Endodermal cell (in vitro differentiated cells): Measurements from ENCODE around the gene KRT7. TPM values are rescaled to one million over a fixed set of nuclear protein-coding genes. Genes with fewer than 3 reads are reported as not detected.

ENCODE experiments used
- DNase-seq: peaks from one replicate; pipeline ENCODE4 v3.0.0-alpha.2; 2017
- H3K27ac ChIP-seq: 2 replicates; pipeline ENCODE4 v1.5.1; 2013; ENCODE audit warnings: mild to moderate bottlenecking, low read depth, low read length, moderate library complexity
- H3K27me3 ChIP-seq: 2 replicates; pipeline ENCODE4 v1.6.1; 2013; ENCODE audit warnings: mild to moderate bottlenecking, low read length, moderate library complexity; ENCODE audit not compliant: insufficient read depth, control insufficient read depth, poor library complexity, severe bottlenecking
- H3K36me3 ChIP-seq: 2 replicates; pipeline ENCODE4 v1.7.0; 2013; ENCODE audit warnings: mild to moderate bottlenecking, low read length, moderate library complexity; ENCODE audit not compliant: control insufficient read depth, insufficient read depth
- H3K4me1 ChIP-seq: one replicate; pipeline ENCODE4 v1.7.0; 2013; ENCODE audit warnings: low read length; ENCODE audit not compliant: control insufficient read depth, insufficient read depth
- H3K4me3 ChIP-seq: 2 replicates; pipeline ENCODE4 v1.5.1; 2013; ENCODE audit warnings: mild to moderate bottlenecking, low read length, moderate library complexity
- H3K9ac ChIP-seq: 2 replicates; pipeline ENCODE4 v1.6.1; 2013; ENCODE audit warnings: mild to moderate bottlenecking, low read length, moderate library complexity; ENCODE audit not compliant: poor library complexity, severe bottlenecking; ENCODE audit errors: extremely low read depth
- H3K9me3 ChIP-seq: 2 replicates; pipeline ENCODE4 v1.6.1; 2013; ENCODE audit warnings: mild to moderate bottlenecking, low read length, moderate library complexity; ENCODE audit not compliant: control insufficient read depth
- H3K27ac Mint-ChIP-seq: 2 replicates; pipeline ENCODE4 v1.8.0; 2020; ENCODE audit warnings: mixed read lengths
- H3K27me3 Mint-ChIP-seq: 2 replicates; pipeline ENCODE4 v1.8.0; 2021; ENCODE audit warnings: mild to moderate bottlenecking, mixed read lengths; ENCODE audit not compliant: insufficient read depth
- H3K36me3 Mint-ChIP-seq: 2 replicates; pipeline ENCODE4 v1.8.0; 2020; ENCODE audit warnings: low read depth, mixed read lengths
- H3K4me1 Mint-ChIP-seq: 2 replicates; pipeline ENCODE4 v1.8.0; 2020; ENCODE audit warnings: mixed read lengths
- H3K4me3 Mint-ChIP-seq: 2 replicates; pipeline ENCODE4 v1.8.0; 2020; ENCODE audit warnings: mild to moderate bottlenecking, moderate library complexity, mixed read lengths
- H3K9me3 Mint-ChIP-seq: 2 replicates; pipeline ENCODE4 v1.8.0; 2020; ENCODE audit warnings: mild to moderate bottlenecking, mixed read lengths
- CTCF ChIP-seq: fragments of 200-600 bp; sonication (generic); conservative IDR thresholded peaks from 2 replicates; pipeline ENCODE4 v1.5.0; 2021; ENCODE audit warnings: antibody characterized with exemption, mild to moderate bottlenecking
- WGBS, 2 experiments: methylation state at CpG; one replicate each; pipeline versions ENCODE4 v1.1.5 to v1.1.7; 2013; ENCODE audit warnings: missing lambda C conversion rate in 2 of 2, mixed read lengths in 1 of 2; ENCODE audit not compliant: insufficient coverage in 1 of 2, insufficient read length in 1 of 2; 5-methylcytosine and 5-hydroxymethylcytosine counted together
- total RNA-seq, 2 donors: library from RNA; stranded (reverse); fragmentation: NEBNext Ultra II Directional in 1 of 2; extraction: Animal tissue kit (Norgen Biotek cat#: 25700) in 1 of 2; gene quantifications; 2 replicates in 1 of 2; 3 replicates in 1 of 2; pipeline ENCODE4 v1.2.1, GENCODE V29; 2021

The KRT7 gene
- total RNA-seq, 2 donors from 2014 or later = 1.5 TPM; not detected in 1

- H3K4me1 ChIP-seq = no peaks in the 10 kb centered on the region
- TF ChIP-seq CTCF = no peak
- peaks cover 50% of the 10 kb centered on the region for H3K27me3 Mint-ChIP-seq
- DNase-seq = peak; percentile 41
- H3K9me3 Mint-ChIP-seq = no peaks in the 10 kb centered on the region
- peaks cover 31% of the 10 kb centered on the region for H3K27me3 ChIP-seq
- no peak overlapping the region for H3K4me3 Mint-ChIP-seq
- no peaks in the 10 kb centered on the region for H3K36me3 Mint-ChIP-seq
- no peak overlapping the region for H3K4me3 ChIP-seq
- H3K4me1 Mint-ChIP-seq = peaks cover 5% of the 10 kb centered on the region
- no peak overlapping the region for H3K27ac ChIP-seq
- 80 to 87% methylated on average over 2 to 9 of the region's 9 CpGs for WGBS, 2 experiments
- H3K9ac ChIP-seq = no peak overlapping the region
- no peak overlapping the region for H3K27ac Mint-ChIP-seq
- no peaks in the 10 kb centered on the region for H3K36me3 ChIP-seq
- no peaks in the 10 kb centered on the region for H3K9me3 ChIP-seq
Measured at GRCh38 chr12:52277486-52278245, 44.6 kb downstream of the KRT7 start.

- DNase-seq = peak; percentile 97
- no peak overlapping the region for H3K9ac ChIP-seq
- H3K27me3 Mint-ChIP-seq = peaks cover 50% of the 10 kb centered on the region
Measured at GRCh38 chr12:52278575-52279421, 45.8 kb downstream of the KRT7 start.

More at GRCh38 chr12:52278575-52279421, 45.8 kb downstream of the KRT7 start:
- Mint-ChIP-seq H3K4me1 (peaks cover 5% of the 10 kb centered on the region), H3K27ac (no peak overlapping the region), H3K36me3 (no peaks in the 10 kb centered on the region), H3K4me3 (peak overlapping the region; percentile 42), H3K9me3 (no peaks in the 10 kb centered on the region)
- H3K36me3 ChIP-seq = no peaks in the 10 kb centered on the region
- TF ChIP-seq CTCF = peak; percentile 98
- H3K4me3 ChIP-seq = no peak overlapping the region
- 20 to 27% methylated on average over 15 to 32 of the region's 32 CpGs for WGBS, 2 experiments
- H3K27me3 ChIP-seq = peaks cover 31% of the 10 kb centered on the region
- no peak overlapping the region for H3K27ac ChIP-seq
- no peaks in the 10 kb centered on the region for H3K9me3 ChIP-seq
- H3K4me1 ChIP-seq = no peaks in the 10 kb centered on the region
